ENCODE data around the gene NRCAM. TPM values are rescaled to one million over a fixed set of nuclear protein-coding genes. Genes with fewer than 3 reads are reported as not detected.

Gene NRCAM
- total and polyA plus RNA-seq, 2 donors (not counting 1 experiment from before 2014, with no cell fraction given), result 0.75 to 4.6 TPM

DNA sequence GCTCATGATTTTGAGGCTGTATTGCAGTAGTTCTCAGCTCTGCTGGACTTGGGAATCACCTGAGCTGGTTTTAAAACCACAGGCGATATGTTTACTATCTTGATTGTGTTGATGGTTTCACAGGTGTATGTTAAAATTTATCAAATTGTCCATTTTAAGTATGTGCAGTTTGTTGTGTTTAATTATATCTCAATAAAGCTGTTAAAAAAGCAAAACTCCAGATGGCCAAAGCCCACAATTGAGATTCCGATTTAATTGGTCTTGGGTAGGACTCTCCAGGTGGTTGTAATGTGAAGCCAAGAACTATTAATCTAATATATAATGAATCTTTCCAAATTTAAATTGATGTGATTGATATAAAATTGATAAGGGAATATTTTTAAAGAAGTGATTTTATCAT is 48.6 kb downstream of the NRCAM start:
- H3K27me3 Mint-ChIP-seq, result no peaks in the 10 kb centered on the region
- CTCF ChIA-PET, result no interaction called here

DNA sequence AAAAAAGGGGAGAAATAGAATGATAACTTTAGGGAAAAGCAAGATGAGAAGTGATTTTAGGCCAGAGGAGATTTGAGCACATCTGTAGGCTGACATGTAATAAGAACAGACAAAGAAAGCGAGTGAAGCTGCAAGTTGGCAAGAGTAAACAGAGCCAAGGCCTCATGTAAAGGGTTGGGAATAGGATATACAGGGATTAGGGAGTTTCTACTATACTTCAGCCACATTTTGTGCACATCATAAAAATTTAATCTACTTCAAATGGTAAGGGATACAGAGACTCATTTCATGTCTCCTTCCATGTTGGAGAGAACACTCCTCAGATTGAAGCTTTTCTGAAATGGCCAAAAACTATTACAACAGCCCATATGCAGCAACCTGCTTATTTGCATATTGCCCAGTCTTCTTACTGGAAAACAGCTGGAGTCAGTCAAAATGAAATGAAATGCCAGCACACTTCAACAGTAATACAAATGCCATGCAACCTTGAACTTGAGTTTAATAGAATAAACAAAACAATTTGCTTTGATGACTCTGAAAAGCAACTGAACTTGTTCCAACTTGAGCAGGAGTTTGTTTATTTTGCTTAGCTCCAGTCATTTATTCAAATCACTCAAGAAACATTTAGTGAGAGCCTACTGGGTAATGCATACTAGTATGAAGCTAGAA is 49.9 kb downstream of the NRCAM start:
- Histone ChIP-seq H3K9ac (ENCODE audit: low read length) (no peak overlapping the region), H2AFZ (ENCODE audit: insufficient read depth, low read depth, low read length, poor library complexity, severe bottlenecking) (no peak overlapping the region), H3K4me3 (ENCODE audit: control extremely low read depth in 1 of 5, extremely low read depth in 1 of 5, insufficient read depth in 1 of 5, low read depth in 2 of 5, low read length in 4 of 5) (no peak overlapping the region), H3K4me2 (replicated peaks; ENCODE audit: low read depth, low read length, poor library complexity, severe bottlenecking) (no peak overlapping the region), H3K79me2 (ENCODE audit: control insufficient read depth, insufficient read depth, low read length) (no peaks in the 10 kb centered on the region), H3K4me1 (ENCODE audit: control insufficient read depth in 2 of 2, insufficient read depth in 2 of 2, low read length in 2 of 2) (peaks cover 0 to 5% of the 10 kb centered on the region in 2 donors), H3K27me3 (replicated peaks in 1 of 4; ENCODE audit: control extremely low read depth in 1 of 4, control insufficient read depth in 3 of 4, insufficient read depth in 4 of 4, low read length in 3 of 4) (no peaks in the 10 kb centered on the region), H3K27ac (ENCODE audit: low read length in 2 of 2) (no peak overlapping the region), H4K20me1 (ENCODE audit: control insufficient read depth, insufficient read depth, low read length, poor library complexity, severe bottlenecking) (no peaks in the 10 kb centered on the region), H3K36me3 (replicated peaks in 1 of 2; ENCODE audit: control extremely low read depth in 1 of 2, control insufficient read depth in 1 of 2, extremely low read depth in 1 of 2, insufficient read depth in 2 of 2, low read length in 1 of 2) (no peaks in the 10 kb centered on the region), H3K9me3 (ENCODE audit: control extremely low read depth in 1 of 3, control insufficient read depth in 2 of 3, insufficient read depth in 1 of 3, low read length in 2 of 3) (no peaks in the 10 kb centered on the region)
- ATAC-seq (ENCODE audit: low read depth) (no peak), DNase-seq (no peak)
- intact Hi-C loops (cut with micrococcal nuclease), result no loop called here
- 88% methylated on average over 1 of the region's 1 CpG for WGBS (ENCODE audit: insufficient coverage)
- TF ChIP-seq, protein P1, sequence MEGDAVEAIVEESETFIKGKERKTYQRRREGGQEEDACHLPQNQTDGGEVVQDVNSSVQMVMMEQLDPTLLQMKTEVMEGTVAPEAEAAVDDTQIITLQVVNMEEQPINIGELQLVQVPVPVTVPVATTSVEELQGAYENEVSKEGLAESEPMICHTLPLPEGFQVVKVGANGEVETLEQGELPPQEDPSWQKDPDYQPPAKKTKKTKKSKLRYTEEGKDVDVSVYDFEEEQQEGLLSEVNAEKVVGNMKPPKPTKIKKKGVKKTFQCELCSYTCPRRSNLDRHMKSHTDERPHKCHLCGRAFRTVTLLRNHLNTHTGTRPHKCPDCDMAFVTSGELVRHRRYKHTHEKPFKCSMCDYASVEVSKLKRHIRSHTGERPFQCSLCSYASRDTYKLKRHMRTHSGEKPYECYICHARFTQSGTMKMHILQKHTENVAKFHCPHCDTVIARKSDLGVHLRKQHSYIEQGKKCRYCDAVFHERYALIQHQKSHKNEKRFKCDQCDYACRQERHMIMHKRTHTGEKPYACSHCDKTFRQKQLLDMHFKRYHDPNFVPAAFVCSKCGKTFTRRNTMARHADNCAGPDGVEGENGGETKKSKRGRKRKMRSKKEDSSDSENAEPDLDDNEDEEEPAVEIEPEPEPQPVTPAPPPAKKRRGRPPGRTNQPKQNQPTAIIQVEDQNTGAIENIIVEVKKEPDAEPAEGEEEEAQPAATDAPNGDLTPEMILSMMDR (IDR thresholded peaks at IDR 0.05), result no peak
- no peak overlapping the region for H3K27ac Mint-ChIP-seq
- no peaks in the 10 kb centered on the region for H3K27me3 Mint-ChIP-seq
- H3K4me3 Mint-ChIP-seq, result no peak overlapping the region
- POLR2A ChIA-PET, result no interaction called here
- no peaks in the 10 kb centered on the region for H3K9me3 Mint-ChIP-seq (ENCODE audit: insufficient read depth)
- H3K4me1 Mint-ChIP-seq, result peaks cover 4% of the 10 kb centered on the region
- CTCF ChIA-PET, result interaction anchor here (1.3 kb wide), 1 partner anchor 47 kb away, joined by 5 read pairs; no protein-coding TSS in a partner anchor

More for the DNA sequence above, 48.6 kb downstream of the NRCAM start:
- DNase-seq, result no peak
- Histone ChIP-seq H3K79me2 (ENCODE audit: control insufficient read depth, insufficient read depth, low read length) (no peaks in the 10 kb centered on the region), H2AFZ (ENCODE audit: insufficient read depth, low read depth, low read length, poor library complexity, severe bottlenecking) (no peak overlapping the region), H3K36me3 (replicated peaks in 1 of 2; ENCODE audit: control extremely low read depth in 1 of 2, control insufficient read depth in 1 of 2, extremely low read depth in 1 of 2, insufficient read depth in 2 of 2, low read length in 1 of 2) (no peaks in the 10 kb centered on the region), H3K9ac (ENCODE audit: low read length) (no peak overlapping the region), H3K4me1 (ENCODE audit: control insufficient read depth in 2 of 2, insufficient read depth in 2 of 2, low read length in 2 of 2) (peaks cover 0 to under 1% of the 10 kb centered on the region in 2 donors), H3K9me3 (ENCODE audit: control extremely low read depth in 1 of 3, control insufficient read depth in 2 of 3, insufficient read depth in 1 of 3, low read length in 2 of 3) (peaks cover 0 to 1% (median 0%) of the 10 kb centered on the region in 3 donors), H3K27ac (ENCODE audit: low read length in 2 of 2) (no peak overlapping the region), H3K4me3 (ENCODE audit: control extremely low read depth in 1 of 5, extremely low read depth in 1 of 5, insufficient read depth in 1 of 5, low read depth in 2 of 5, low read length in 4 of 5) (no peak overlapping the region), H3K27me3 (replicated peaks in 1 of 4; ENCODE audit: control extremely low read depth in 1 of 4, control insufficient read depth in 3 of 4, insufficient read depth in 4 of 4, low read length in 3 of 4) (no peaks in the 10 kb centered on the region), H4K20me1 (ENCODE audit: control insufficient read depth, insufficient read depth, low read length, poor library complexity, severe bottlenecking) (no peaks in the 10 kb centered on the region), H3K4me2 (replicated peaks; ENCODE audit: low read depth, low read length, poor library complexity, severe bottlenecking) (no peak overlapping the region)
- Mint-ChIP-seq H3K4me1 (peaks cover 1% of the 10 kb centered on the region), H3K27ac (no peak overlapping the region), H3K4me3 (no peak overlapping the region), H3K9me3 (ENCODE audit: insufficient read depth) (peaks cover 2% of the 10 kb centered on the region)
- TF ChIP-seq EZH2 (IDR thresholded peaks at IDR 0.05; ENCODE audit: borderline replicate concordance, insufficient read depth, low read depth, low read length, poor library complexity, severe bottlenecking), result no peak
- TF ChIP-seq, protein P1 (IDR thresholded peaks at IDR 0.05), result no peak
- POLR2A ChIA-PET, result no interaction called here
- intact Hi-C loops (cut with micrococcal nuclease), result no loop called here
- WGBS (ENCODE audit: insufficient coverage), result no CpG with 5 or more reads among the region's 2 CpGs
- no peak for ATAC-seq (ENCODE audit: low read depth)

All from B cell (primary cell).